ENCODE data around the gene ACTG1.

DNA sequence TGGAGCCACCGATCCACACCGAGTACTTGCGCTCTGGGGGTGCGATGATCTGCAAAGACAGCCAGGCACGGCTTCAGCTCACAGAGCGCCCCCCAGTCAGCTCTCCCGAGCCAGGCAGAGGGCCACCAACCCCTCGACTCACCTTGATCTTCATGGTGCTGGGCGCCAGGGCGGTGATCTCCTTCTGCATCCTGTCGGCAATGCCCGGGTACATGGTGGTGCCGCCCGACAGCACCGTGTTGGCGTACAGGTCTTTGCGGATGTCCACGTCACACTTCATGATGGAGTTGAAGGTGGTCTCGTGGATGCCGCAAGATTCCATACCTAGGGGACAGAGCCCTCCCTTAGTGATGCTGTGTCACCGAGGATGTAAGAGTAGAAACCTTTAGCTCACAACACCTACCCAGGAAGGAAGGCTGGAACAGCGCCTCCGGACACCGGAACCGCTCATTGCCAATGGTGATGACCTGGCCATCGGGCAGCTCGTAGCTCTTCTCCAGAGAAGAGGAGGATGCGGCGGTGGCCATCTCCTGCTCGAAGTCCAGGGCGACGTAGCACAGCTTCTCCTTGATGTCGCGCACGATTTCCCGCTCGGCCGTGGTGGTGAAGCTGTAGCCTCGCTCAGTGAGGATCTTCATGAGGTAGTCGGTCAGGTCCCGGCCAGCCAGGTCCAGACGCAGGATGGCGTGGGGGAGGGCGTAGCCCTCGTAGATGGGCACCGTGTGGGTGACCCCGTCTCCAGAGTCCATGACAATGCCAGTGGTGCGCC lies 1.6 kb downstream of the ACTG1 start:
- peak; percentile 41; the same call in 1 of the 2 replicates for TF ChIP-seq POLR2AphosphoS5 (IDR thresholded peaks at IDR 0.05; ENCODE audit: low read depth, low read length)
- no peak for TF ChIP-seq TAF1 (IDR thresholded peaks at IDR 0.05; ENCODE audit: low read depth, low read length)
